NCI-H526 treated with DMSO at 0.1 percent for 48 hours (cell line): ENCODE measurements around the gene MGME1.

Experiments used
- DNase-seq: peaks from one replicate; lab custom pipeline; 2025; lab: John Stamatoyannopoulos, UW

MGME1 gene

GRCh38 chr20:17992847-17993513 is 24.2 kb downstream of the MGME1 start:
- peak; percentile 37 for DNase-seq

DNA sequence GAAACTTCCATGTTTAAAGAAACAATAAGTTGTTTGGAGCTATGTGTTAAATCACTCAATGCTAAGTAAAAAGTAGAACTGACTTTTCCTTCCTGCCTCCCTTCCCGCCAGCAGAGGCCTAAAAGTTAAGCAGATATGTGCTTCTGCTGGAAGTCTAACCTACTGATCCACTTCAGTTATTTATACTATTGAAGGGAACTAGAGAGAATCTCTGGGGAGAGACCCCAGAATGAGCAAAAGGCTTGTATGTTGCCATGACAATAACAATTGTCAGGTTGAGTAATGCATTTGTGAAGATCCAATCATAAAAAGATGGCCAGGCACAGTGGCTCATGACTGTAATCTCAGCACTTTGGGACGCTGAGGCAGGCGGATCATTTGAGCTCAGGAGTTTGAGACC is 24.7 kb downstream of the MGME1 start:
- DNase-seq = no peak

- peak; percentile 22 for DNase-seq
These were observed 27.4 kb downstream of the MGME1 start for GRCh38 chr20:17995967-17996819.

GRCh38 chr20:17998446-17998845 is 29.6 kb downstream of the MGME1 start:
- no peak for DNase-seq

DNA sequence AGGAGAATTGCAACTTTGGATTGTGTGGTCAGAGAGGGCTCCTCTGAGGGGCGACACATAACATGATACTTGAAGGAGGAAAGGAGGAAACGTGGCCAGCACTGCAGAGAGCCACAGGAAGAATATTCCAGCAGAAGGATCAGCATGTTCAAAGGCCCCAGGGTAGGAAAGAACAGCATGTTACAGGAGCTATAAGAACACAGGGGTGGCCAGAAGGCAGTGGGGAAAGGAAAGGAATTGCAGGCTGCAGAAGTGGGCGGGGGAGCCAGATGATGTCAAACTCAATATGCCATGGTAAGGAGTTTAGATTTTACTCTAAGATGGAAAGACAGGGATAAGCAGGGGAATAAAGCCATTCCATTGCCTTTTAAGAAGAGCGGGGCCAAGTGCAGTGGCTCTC is 30.7 kb downstream of the MGME1 start:
- no peak for DNase-seq

- no peak for DNase-seq
These were observed 32.5 kb downstream of the MGME1 start for GRCh38 chr20:18001131-18001921.

DNA sequence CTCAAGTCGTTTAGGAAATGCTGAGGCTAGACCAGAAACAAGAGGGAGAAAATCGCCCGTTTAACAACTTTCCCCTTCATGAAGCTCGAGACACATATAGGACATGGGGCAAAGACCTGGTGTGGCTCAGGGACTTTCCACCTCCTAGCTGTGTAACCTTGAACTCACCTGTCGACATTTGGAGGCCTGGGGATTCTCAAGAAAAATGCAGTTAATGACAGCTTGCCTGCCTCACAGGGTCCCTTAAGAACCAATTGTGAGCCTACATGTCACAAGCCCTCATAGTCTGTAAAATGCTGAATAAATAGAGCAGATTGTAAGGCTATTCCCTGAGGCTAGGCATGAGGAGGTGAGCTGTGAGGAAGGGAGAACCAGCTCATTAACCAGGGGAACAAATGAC is 35.1 kb downstream of the MGME1 start:
- DNase-seq = no peak

- DNase-seq = no peak
These were observed 35.7 kb downstream of the MGME1 start for GRCh38 chr20:18004384-18005031.

- DNase-seq = no peak
These were observed 36.6 kb downstream of the MGME1 start for GRCh38 chr20:18005170-18005989.

DNA sequence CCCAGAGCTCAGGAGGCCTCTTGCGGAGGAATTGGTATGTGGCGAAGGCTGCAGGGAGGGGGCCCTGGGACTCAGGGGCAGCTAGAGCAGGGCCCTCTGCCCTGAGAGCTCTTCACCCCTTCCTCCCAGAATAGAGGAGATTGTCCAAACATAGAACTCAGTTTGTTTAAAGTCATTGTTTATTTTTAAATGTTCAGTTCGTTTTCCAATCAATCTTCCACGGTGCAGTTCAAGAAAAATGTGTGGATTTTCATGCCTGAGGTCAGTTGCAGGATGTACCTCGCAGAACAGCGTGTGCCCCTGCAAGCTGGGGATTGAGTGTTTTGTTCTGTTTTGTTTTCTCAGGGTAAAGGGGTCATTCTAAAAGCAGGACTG is 37.2 kb downstream of the MGME1 start:
- no peak for DNase-seq

- no peak for DNase-seq
These were observed 37.9 kb downstream of the MGME1 start for GRCh38 chr20:18006684-18007083.

DNA sequence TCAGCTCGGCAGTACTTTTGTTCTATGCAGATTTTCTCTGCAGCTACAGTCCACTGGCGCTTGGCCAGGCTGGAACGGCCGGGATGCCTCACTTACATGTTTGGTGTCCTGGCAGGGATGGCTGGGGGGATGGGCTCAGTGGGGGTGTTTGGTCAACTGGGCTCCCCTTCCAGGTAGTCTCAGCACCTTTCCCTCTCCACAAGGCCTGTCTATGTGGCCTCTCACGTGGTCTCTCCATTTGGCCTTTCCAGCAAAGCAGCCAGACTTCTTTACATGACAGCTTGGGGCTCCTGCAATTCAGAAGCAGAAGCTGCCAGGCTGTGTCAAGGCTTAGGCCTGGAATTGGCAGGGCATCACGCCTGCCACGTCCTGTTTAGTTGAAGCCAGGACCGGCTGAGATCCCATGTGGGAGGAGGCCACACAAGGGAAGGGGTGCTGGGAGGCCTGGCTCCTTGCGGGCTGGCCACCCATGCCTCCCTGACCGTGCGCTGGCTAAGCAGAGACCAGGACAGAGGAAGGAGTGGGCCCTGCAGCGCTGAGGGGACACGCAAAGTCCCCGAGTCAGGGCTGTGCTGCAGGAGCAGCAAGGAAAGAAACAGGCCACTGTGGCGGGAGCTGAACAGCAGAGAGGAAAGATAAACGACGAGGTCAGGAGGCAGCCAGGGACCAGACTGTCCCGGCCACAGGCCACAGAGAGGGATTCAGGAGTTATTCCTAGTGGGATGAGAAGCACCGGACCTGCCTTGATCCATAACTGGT is 38.9 kb downstream of the MGME1 start:
- DNase-seq = no peak

DNA sequence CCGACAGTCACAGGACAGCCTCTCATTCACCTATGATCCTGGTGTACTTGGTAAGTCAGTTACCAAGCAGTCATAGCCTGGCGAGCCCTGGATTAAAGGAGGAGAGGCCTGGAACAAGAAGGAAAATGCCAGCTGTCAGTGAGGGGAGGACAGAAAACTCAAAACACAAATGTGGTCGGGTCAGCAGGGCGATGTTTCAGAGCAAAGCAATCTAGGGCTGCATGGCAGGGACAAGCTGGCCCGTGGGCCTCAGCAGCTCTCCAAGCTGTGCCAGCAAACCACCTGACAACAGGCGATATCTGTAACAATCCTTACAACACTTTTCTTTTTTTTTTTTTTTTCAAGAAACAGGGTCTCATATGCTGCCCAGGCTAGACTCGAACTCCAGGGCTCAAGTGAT is 40.3 kb downstream of the MGME1 start:
- no peak for DNase-seq

DNA sequence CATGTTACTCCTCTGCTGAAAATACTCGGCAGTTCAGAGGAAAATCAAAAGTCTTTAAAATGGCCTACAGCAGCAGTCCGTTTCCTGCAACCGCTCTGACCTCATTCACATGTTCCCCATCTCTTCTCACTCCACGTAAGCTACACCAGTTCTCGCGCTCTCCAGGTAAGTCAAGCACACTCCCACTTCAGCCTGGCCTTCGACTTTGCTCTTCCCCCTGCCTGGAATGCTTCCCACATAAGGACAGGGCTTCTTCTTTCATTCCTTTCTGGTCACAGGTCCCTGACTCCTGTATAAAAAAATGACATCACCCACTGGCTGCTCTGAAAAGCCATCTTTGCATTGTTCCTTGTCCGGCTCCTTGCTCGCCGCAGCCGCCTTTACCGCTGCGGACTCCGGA is 42.7 kb downstream of the MGME1 start:
- DNase-seq = no peak

DNA sequence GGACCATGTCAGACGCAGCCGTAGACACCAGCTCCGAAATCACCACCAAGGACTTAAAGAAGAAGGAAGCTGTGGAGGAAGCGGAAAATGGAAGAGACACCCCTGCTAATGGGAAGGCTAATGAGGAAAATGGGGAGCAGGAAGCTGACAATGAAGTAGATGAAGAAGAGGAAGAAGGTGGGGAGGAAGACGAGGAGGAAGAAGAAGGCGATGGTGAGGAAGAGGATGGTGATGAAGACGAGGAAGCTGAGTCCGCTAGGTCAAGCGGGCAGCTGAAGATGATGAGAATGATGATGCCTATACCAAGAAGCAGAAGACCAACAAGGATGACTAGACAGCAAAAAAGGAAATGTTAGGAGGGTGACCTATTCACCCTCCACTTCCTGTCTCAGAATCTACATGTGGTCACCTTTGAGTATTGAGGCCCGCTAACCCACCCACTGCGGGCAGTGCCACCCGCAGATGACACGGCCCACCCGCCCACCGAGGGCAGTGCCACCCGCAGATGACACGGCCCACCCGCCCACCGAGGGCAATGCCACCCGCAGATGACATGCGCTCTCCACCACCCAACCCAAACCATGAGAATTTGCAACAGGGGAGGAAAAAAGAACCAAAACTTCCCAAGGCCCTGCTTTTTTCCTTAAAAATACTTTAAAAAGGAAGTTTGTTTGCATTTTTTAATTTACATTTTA is 43.3 kb downstream of the MGME1 start:
- DNase-seq = no peak

GRCh38 chr20:18012901-18013300 is 44.1 kb downstream of the MGME1 start:
- DNase-seq = no peak

DNA sequence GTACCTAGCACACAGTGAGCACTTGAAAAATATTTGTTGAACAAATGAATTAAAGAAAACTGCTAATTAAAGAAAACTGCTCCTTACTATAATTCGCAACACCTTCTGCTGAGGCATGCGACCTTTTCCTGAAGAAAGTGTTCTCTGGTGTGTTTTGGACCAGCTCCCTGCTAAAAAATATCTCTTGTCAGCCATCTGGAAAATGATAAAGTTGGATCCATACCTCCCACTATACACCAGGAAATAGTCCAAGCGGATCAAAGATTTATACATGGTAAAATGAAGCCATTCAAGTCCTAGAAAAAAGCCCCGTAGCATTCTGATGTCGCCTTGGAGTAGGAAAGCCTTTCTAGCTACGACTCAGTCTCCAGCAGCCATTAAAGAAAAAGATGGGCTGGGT is 45.6 kb downstream of the MGME1 start:
- DNase-seq = no peak

GRCh38 chr20:18016772-18017171 is 48.0 kb downstream of the MGME1 start:
- no peak for DNase-seq

DNA sequence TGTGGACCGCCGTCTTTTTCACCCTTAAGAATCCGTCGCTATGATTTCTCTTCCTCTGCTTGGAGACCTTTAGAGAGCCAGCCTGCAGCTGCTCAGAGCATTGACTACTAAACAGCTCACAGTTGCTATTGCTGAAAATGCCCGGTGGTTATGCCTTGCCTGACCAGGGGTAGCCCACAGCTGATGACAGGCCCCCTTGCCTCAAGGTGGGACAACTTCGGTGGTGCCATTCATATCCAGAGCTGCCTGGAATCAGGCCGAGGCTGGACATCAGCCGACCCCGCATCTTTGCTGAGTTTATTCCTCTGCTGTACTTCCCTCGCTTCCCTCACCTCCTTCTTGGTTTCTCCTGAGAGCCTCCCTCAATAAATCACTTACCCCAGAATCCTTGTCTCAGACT is 49.3 kb downstream of the MGME1 start:
- no peak for DNase-seq

GRCh38 chr20:18019068-18019467 is 50.2 kb downstream of the MGME1 start:
- no peak for DNase-seq
